ENCODE measurements around the gene USP25. TPM values are rescaled to one million over a fixed set of nuclear protein-coding genes. Genes with fewer than 3 reads are reported as not detected.

USP25 gene
- total and polyA plus RNA-seq, 2 donors (not counting 1 experiment from before 2014, with no cell fraction given): 40.6 to 65.7 TPM

DNA sequence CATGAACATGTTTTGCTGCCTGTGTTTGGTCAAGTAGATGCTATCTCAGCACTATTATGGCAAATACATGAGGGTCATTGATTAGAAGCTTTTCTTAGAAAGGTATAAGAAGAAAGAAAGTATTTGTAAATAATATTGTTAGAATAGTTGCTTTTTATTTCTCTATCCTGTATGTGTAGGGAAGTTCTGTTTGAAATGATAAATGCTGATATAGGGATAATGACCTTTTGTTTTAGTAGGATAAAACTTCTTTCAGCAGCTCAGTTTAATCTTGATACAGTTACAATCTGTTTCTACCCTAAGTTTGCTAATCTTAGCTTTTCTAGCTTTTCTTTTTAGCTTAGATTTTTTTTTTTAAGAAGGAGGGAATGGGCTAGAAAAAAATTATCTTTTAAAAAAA is 63.3 kb downstream of the USP25 start:
- H4K20me1 ChIP-seq (ENCODE audit: control insufficient read depth, extremely low read depth, insufficient read depth, low read length): no peaks in the 10 kb centered on the region
- H3K36me3 ChIP-seq (ENCODE audit: control insufficient read depth, insufficient read depth, low read length): no peaks in the 10 kb centered on the region
- H3K27me3 ChIP-seq (ENCODE audit: control insufficient read depth, insufficient read depth, low read length): no peaks in the 10 kb centered on the region
- no peak overlapping the region for H2AFZ ChIP-seq (ENCODE audit: low read length)
- H3K27ac ChIP-seq (ENCODE audit: insufficient read depth, low read length): no peak overlapping the region
- no peaks in the 10 kb centered on the region for H3K9me3 ChIP-seq (ENCODE audit: control insufficient read depth, insufficient read depth, low read depth, low read length)
- TF ChIP-seq CTCF (conservative IDR thresholded peaks at IDR 0.05 in 1 of 2, IDR thresholded peaks at IDR 0.05 in 1 of 2; ENCODE audit: low read depth in 1 of 2, low read length in 2 of 2): no peak
- no peak for TF ChIP-seq EZH2 (IDR thresholded peaks at IDR 0.05; ENCODE audit: low read length, missing control alignments)
- DNase-seq (ENCODE audit: low read depth in 2 of 2): no peak
- no peak overlapping the region for H3K9ac ChIP-seq (ENCODE audit: insufficient read depth, low read length)
- H3K4me1 ChIP-seq (ENCODE audit: control insufficient read depth, extremely low read depth, insufficient read depth, low read length): peaks cover 3% of the 10 kb centered on the region
- H3K4me3 ChIP-seq (replicated peaks in 1 of 4; ENCODE audit: control extremely low read depth in 1 of 4, insufficient read depth in 1 of 4, low read depth in 3 of 4, low read length in 4 of 4): no peak overlapping the region
- peaks cover 2% of the 10 kb centered on the region for H3K79me2 ChIP-seq (ENCODE audit: control insufficient read depth, insufficient read depth, low read length)
- no peak overlapping the region for H3K4me2 ChIP-seq (ENCODE audit: extremely low read depth, insufficient read depth, low read length)

DNA sequence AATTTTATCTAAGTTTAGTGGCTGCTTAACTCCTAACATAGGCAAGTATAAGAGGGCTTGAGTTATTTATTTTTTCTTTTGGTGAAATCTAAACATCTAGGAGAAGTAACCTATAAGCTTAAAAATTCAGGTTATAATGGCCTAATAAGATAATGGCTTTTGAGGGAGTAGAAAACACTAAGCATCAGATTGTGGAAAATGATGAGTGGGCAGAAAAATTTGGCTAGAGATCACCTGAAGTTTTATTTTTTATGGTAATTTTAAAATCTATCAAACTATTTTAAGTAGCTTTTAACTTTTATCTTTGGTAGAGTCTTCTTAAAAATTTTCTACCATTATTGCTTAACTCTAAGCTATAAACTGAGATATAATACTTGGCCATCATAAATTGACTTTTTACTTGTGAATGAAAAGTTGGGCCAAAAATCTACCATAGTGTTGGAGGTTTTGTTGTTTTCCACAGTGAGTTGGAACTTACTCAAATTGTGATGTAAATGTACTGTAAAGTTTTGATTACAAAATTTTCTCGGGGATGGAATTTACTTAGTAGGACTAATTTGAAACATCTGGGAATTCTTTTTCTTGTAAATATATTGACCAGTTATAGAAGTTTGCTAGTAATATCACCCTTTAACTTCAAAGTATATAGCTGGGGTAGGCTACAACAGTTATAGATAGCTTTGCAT is 63.9 kb downstream of the USP25 start:
- no peaks in the 10 kb centered on the region for H4K20me1 ChIP-seq (ENCODE audit: control insufficient read depth, extremely low read depth, insufficient read depth, low read length)
- no peak overlapping the region for H3K4me3 ChIP-seq (replicated peaks in 1 of 4; ENCODE audit: control extremely low read depth in 1 of 4, insufficient read depth in 1 of 4, low read depth in 3 of 4, low read length in 4 of 4)
- H3K27me3 ChIP-seq (ENCODE audit: control insufficient read depth, insufficient read depth, low read length): no peaks in the 10 kb centered on the region
- H3K79me2 ChIP-seq (ENCODE audit: control insufficient read depth, insufficient read depth, low read length): peaks cover 2% of the 10 kb centered on the region
- peak in 1 of 2 donors; percentile 32 for DNase-seq (ENCODE audit: low read depth in 2 of 2)
- H3K36me3 ChIP-seq (ENCODE audit: control insufficient read depth, insufficient read depth, low read length): no peaks in the 10 kb centered on the region
- no peak overlapping the region for H3K27ac ChIP-seq (ENCODE audit: insufficient read depth, low read length)
- H3K4me2 ChIP-seq (ENCODE audit: extremely low read depth, insufficient read depth, low read length): no peak overlapping the region
- H2AFZ ChIP-seq (ENCODE audit: low read length): no peak overlapping the region
- no peak overlapping the region for H3K9ac ChIP-seq (ENCODE audit: insufficient read depth, low read length)
- H3K9me3 ChIP-seq (ENCODE audit: control insufficient read depth, insufficient read depth, low read depth, low read length): no peaks in the 10 kb centered on the region
- no peak for TF ChIP-seq EZH2 (IDR thresholded peaks at IDR 0.05; ENCODE audit: low read length, missing control alignments)
- no peak for TF ChIP-seq CTCF (conservative IDR thresholded peaks at IDR 0.05 in 1 of 2, IDR thresholded peaks at IDR 0.05 in 1 of 2; ENCODE audit: low read depth in 1 of 2, low read length in 2 of 2)
- H3K4me1 ChIP-seq (ENCODE audit: control insufficient read depth, extremely low read depth, insufficient read depth, low read length): peaks cover under 1% of the 10 kb centered on the region

- Histone ChIP-seq H3K27me3 (ENCODE audit: control insufficient read depth, insufficient read depth, low read length) (no peaks in the 10 kb centered on the region), H3K79me2 (ENCODE audit: control insufficient read depth, insufficient read depth, low read length) (peaks cover 2% of the 10 kb centered on the region)
- DNase-seq (ENCODE audit: low read depth in 2 of 2): no peak
Measured at GRCh38 chr21:15794277-15794912, 64.6 kb downstream of the USP25 start.

More at GRCh38 chr21:15794277-15794912, 64.6 kb downstream of the USP25 start:
- H3K9me3 ChIP-seq (ENCODE audit: control insufficient read depth, insufficient read depth, low read depth, low read length): no peaks in the 10 kb centered on the region
- H3K4me3 ChIP-seq (replicated peaks in 1 of 4; ENCODE audit: control extremely low read depth in 1 of 4, insufficient read depth in 1 of 4, low read depth in 3 of 4, low read length in 4 of 4): no peak overlapping the region
- H3K9ac ChIP-seq (ENCODE audit: insufficient read depth, low read length): no peak overlapping the region
- no peaks in the 10 kb centered on the region for H3K4me1 ChIP-seq (ENCODE audit: control insufficient read depth, extremely low read depth, insufficient read depth, low read length)
- H3K36me3 ChIP-seq (ENCODE audit: control insufficient read depth, insufficient read depth, low read length): no peaks in the 10 kb centered on the region
- no peak overlapping the region for H3K4me2 ChIP-seq (ENCODE audit: extremely low read depth, insufficient read depth, low read length)
- no peak for TF ChIP-seq CTCF (conservative IDR thresholded peaks at IDR 0.05 in 1 of 2, IDR thresholded peaks at IDR 0.05 in 1 of 2; ENCODE audit: low read depth in 1 of 2, low read length in 2 of 2)
- TF ChIP-seq EZH2 (IDR thresholded peaks at IDR 0.05; ENCODE audit: low read length, missing control alignments): no peak
- no peak overlapping the region for H2AFZ ChIP-seq (ENCODE audit: low read length)
- no peaks in the 10 kb centered on the region for H4K20me1 ChIP-seq (ENCODE audit: control insufficient read depth, extremely low read depth, insufficient read depth, low read length)
- no peak overlapping the region for H3K27ac ChIP-seq (ENCODE audit: insufficient read depth, low read length)
